Measurements from ENCODE around the gene FAAP20.

FAAP20 gene

GRCh38 chr1:2190491-2190976 is 4.0 kb downstream of the FAAP20 start:
- Histone ChIP-seq H3K4me1 (ENCODE audit: control insufficient read depth, insufficient read depth, low read length, unreplicated experiment) (peaks cover 20% of the 10 kb centered on the region), H3K27ac (ENCODE audit: low read depth, low read length) (peak overlapping the region; percentile 50; the same call in 1 of the 2 replicates), H3K36me3 (ENCODE audit: insufficient read depth, low read length) (no peaks in the 10 kb centered on the region), H2AFZ (ENCODE audit: low read length, unreplicated experiment) (no peak overlapping the region), H3K4me3 (ENCODE audit: low read depth, low read length) (peak overlapping the region; percentile 78), H3K27me3 (ENCODE audit: insufficient read depth, low read length) (no peaks in the 10 kb centered on the region), H3K79me2 (ENCODE audit: control insufficient read depth, insufficient read depth, low read length, unreplicated experiment) (peaks cover 25% of the 10 kb centered on the region)

- Histone ChIP-seq H3K4me3 (ENCODE audit: low read depth, low read length) (peak overlapping the region; percentile 78), H3K27ac (ENCODE audit: low read depth, low read length) (peak overlapping the region; percentile 50), H2AFZ (ENCODE audit: low read length, unreplicated experiment) (no peak overlapping the region)
These were observed 4.8 kb downstream of the FAAP20 start for GRCh38 chr1:2189459-2190425.

GRCh38 chr1:2188336-2188735 is 6.2 kb downstream of the FAAP20 start:
- peaks cover 13% of the 10 kb centered on the region for H3K4me1 ChIP-seq (ENCODE audit: control insufficient read depth, insufficient read depth, low read length, unreplicated experiment)
- no peak overlapping the region for H3K4me3 ChIP-seq (ENCODE audit: low read depth, low read length)
- peaks cover 18% of the 10 kb centered on the region for H3K79me2 ChIP-seq (ENCODE audit: control insufficient read depth, insufficient read depth, low read length, unreplicated experiment)
- H3K36me3 ChIP-seq (ENCODE audit: insufficient read depth, low read length): no peaks in the 10 kb centered on the region
- H3K27me3 ChIP-seq (ENCODE audit: insufficient read depth, low read length): no peaks in the 10 kb centered on the region
- H3K27ac ChIP-seq (ENCODE audit: low read depth, low read length): no peak overlapping the region
- H2AFZ ChIP-seq (ENCODE audit: low read length, unreplicated experiment): no peak overlapping the region

More at GRCh38 chr1:2189459-2190425, 4.8 kb downstream of the FAAP20 start:
- peaks cover 25% of the 10 kb centered on the region for H3K79me2 ChIP-seq (ENCODE audit: control insufficient read depth, insufficient read depth, low read length, unreplicated experiment)
- no peaks in the 10 kb centered on the region for H3K36me3 ChIP-seq (ENCODE audit: insufficient read depth, low read length)
- peaks cover 20% of the 10 kb centered on the region for H3K4me1 ChIP-seq (ENCODE audit: control insufficient read depth, insufficient read depth, low read length, unreplicated experiment)
- no peaks in the 10 kb centered on the region for H3K27me3 ChIP-seq (ENCODE audit: insufficient read depth, low read length)

- Histone ChIP-seq H3K27ac (ENCODE audit: low read depth, low read length) (no peak overlapping the region), H3K79me2 (ENCODE audit: control insufficient read depth, insufficient read depth, low read length, unreplicated experiment) (peaks cover 11% of the 10 kb centered on the region), H3K4me3 (ENCODE audit: low read depth, low read length) (no peak overlapping the region), H2AFZ (ENCODE audit: low read length, unreplicated experiment) (no peak overlapping the region), H3K27me3 (ENCODE audit: insufficient read depth, low read length) (no peaks in the 10 kb centered on the region), H3K4me1 (ENCODE audit: control insufficient read depth, insufficient read depth, low read length, unreplicated experiment) (peaks cover 11% of the 10 kb centered on the region), H3K36me3 (ENCODE audit: insufficient read depth, low read length) (no peaks in the 10 kb centered on the region)
These were observed 7.0 kb downstream of the FAAP20 start for GRCh38 chr1:2187619-2188018.

- Histone ChIP-seq H3K4me3 (ENCODE audit: low read depth, low read length) (no peak overlapping the region), H3K27me3 (ENCODE audit: insufficient read depth, low read length) (no peaks in the 10 kb centered on the region), H2AFZ (ENCODE audit: low read length, unreplicated experiment) (no peak overlapping the region), H3K79me2 (ENCODE audit: control insufficient read depth, insufficient read depth, low read length, unreplicated experiment) (peaks cover 6% of the 10 kb centered on the region), H3K36me3 (ENCODE audit: insufficient read depth, low read length) (no peaks in the 10 kb centered on the region), H3K4me1 (ENCODE audit: control insufficient read depth, insufficient read depth, low read length, unreplicated experiment) (peaks cover 6% of the 10 kb centered on the region), H3K27ac (ENCODE audit: low read depth, low read length) (no peak overlapping the region)
These were observed 7.7 kb downstream of the FAAP20 start for GRCh38 chr1:2186901-2187300.

GRCh38 chr1:2185880-2186855 is 8.4 kb downstream of the FAAP20 start:
- H3K27ac ChIP-seq (ENCODE audit: low read depth, low read length): no peak overlapping the region
- no peaks in the 10 kb centered on the region for H3K36me3 ChIP-seq (ENCODE audit: insufficient read depth, low read length)
- peaks cover 2% of the 10 kb centered on the region for H3K79me2 ChIP-seq (ENCODE audit: control insufficient read depth, insufficient read depth, low read length, unreplicated experiment)
- peaks cover 4% of the 10 kb centered on the region for H3K4me1 ChIP-seq (ENCODE audit: control insufficient read depth, insufficient read depth, low read length, unreplicated experiment)
- H2AFZ ChIP-seq (ENCODE audit: low read length, unreplicated experiment): no peak overlapping the region
- no peaks in the 10 kb centered on the region for H3K27me3 ChIP-seq (ENCODE audit: insufficient read depth, low read length)
- H3K4me3 ChIP-seq (ENCODE audit: low read depth, low read length): no peak overlapping the region

- Histone ChIP-seq H3K79me2 (ENCODE audit: control insufficient read depth, insufficient read depth, low read length, unreplicated experiment) (no peaks in the 10 kb centered on the region), H3K36me3 (ENCODE audit: insufficient read depth, low read length) (no peaks in the 10 kb centered on the region), H3K4me1 (ENCODE audit: control insufficient read depth, insufficient read depth, low read length, unreplicated experiment) (no peaks in the 10 kb centered on the region), H3K27me3 (ENCODE audit: insufficient read depth, low read length) (no peaks in the 10 kb centered on the region), H2AFZ (ENCODE audit: low read length, unreplicated experiment) (no peak overlapping the region), H3K27ac (ENCODE audit: low read depth, low read length) (no peak overlapping the region), H3K4me3 (ENCODE audit: low read depth, low read length) (no peak overlapping the region)
These were observed 9.6 kb downstream of the FAAP20 start for GRCh38 chr1:2184934-2185333.

- H3K4me1 ChIP-seq (ENCODE audit: control insufficient read depth, insufficient read depth, low read length, unreplicated experiment): no peaks in the 10 kb centered on the region
- H3K4me3 ChIP-seq (ENCODE audit: low read depth, low read length): no peak overlapping the region
- H3K27me3 ChIP-seq (ENCODE audit: insufficient read depth, low read length): no peaks in the 10 kb centered on the region
- no peaks in the 10 kb centered on the region for H3K79me2 ChIP-seq (ENCODE audit: control insufficient read depth, insufficient read depth, low read length, unreplicated experiment)
- H3K27ac ChIP-seq (ENCODE audit: low read depth, low read length): no peak overlapping the region
- no peaks in the 10 kb centered on the region for H3K36me3 ChIP-seq (ENCODE audit: insufficient read depth, low read length)
- no peak overlapping the region for H2AFZ ChIP-seq (ENCODE audit: low read length, unreplicated experiment)
These were observed 10.0 kb downstream of the FAAP20 start for GRCh38 chr1:2184531-2184930.

GRCh38 chr1:2183937-2184334 is 10.6 kb downstream of the FAAP20 start:
- no peaks in the 10 kb centered on the region for H3K36me3 ChIP-seq (ENCODE audit: insufficient read depth, low read length)

GRCh38 chr1:2182376-2182775 is 12.2 kb downstream of the FAAP20 start:
- no peaks in the 10 kb centered on the region for H3K4me1 ChIP-seq (ENCODE audit: control insufficient read depth, insufficient read depth, low read length, unreplicated experiment)
- no peaks in the 10 kb centered on the region for H3K79me2 ChIP-seq (ENCODE audit: control insufficient read depth, insufficient read depth, low read length, unreplicated experiment)
- H3K4me3 ChIP-seq (ENCODE audit: low read depth, low read length): no peak overlapping the region
- no peak overlapping the region for H3K27ac ChIP-seq (ENCODE audit: low read depth, low read length)
- H3K36me3 ChIP-seq (ENCODE audit: insufficient read depth, low read length): no peaks in the 10 kb centered on the region
- H3K27me3 ChIP-seq (ENCODE audit: insufficient read depth, low read length): no peaks in the 10 kb centered on the region
- no peak overlapping the region for H2AFZ ChIP-seq (ENCODE audit: low read length, unreplicated experiment)

More at GRCh38 chr1:2183937-2184334, 10.6 kb downstream of the FAAP20 start:
- no peak overlapping the region for H3K27ac ChIP-seq (ENCODE audit: low read depth, low read length)
- no peak overlapping the region for H3K4me3 ChIP-seq (ENCODE audit: low read depth, low read length)
- H2AFZ ChIP-seq (ENCODE audit: low read length, unreplicated experiment): no peak overlapping the region
- no peaks in the 10 kb centered on the region for H3K27me3 ChIP-seq (ENCODE audit: insufficient read depth, low read length)
- no peaks in the 10 kb centered on the region for H3K79me2 ChIP-seq (ENCODE audit: control insufficient read depth, insufficient read depth, low read length, unreplicated experiment)
- H3K4me1 ChIP-seq (ENCODE audit: control insufficient read depth, insufficient read depth, low read length, unreplicated experiment): no peaks in the 10 kb centered on the region

Measured in ACC112 (cell line).